Esophagus muscularis mucosa (tissue), 4 donors: ENCODE measurements around the gene SCARB2. TPM values are rescaled to one million over a fixed set of nuclear protein-coding genes. Genes with fewer than 3 reads are reported as not detected.

Experiments
- DNase-seq: peaks from one replicate; pipeline ENCODE4 v3.0.0-alpha.2; 2017; ENCODE audit errors: extremely low spot score
- H3K27ac ChIP-seq, 4 donors: fragments of 200-600 bp; sonication (generic); replicated peaks in 1 of 4; 1 replicate in 3 of 4; 2 replicates in 1 of 4; pipeline ENCODE4 v1.5.1; 2016 to 2019; ENCODE audit warnings: mild to moderate bottlenecking in 1 of 4
- H3K27me3 ChIP-seq, 4 donors: fragments of 200-600 bp; sonication (generic); one replicate each; pipeline versions ENCODE4 v1.5.1 to v1.6.0; 2016 to 2019
- H3K36me3 ChIP-seq, 4 donors: fragments of 200-600 bp; sonication (generic); one replicate each; pipeline ENCODE4 v1.5.1; 2016 to 2019
- H3K4me1 ChIP-seq, 4 donors: fragments of 200-600 bp; sonication (generic); one replicate each; pipeline ENCODE4 v1.5.1; 2016 to 2019
- H3K4me3 ChIP-seq, 4 donors: fragments of 200-600 bp; sonication (generic); 1 replicate in 2 of 4; 2 replicates in 2 of 4; pipeline ENCODE4 v1.5.1; 2016 to 2019; ENCODE audit warnings: mild to moderate bottlenecking in 4 of 4, moderate library complexity in 1 of 4
- H3K9me3 ChIP-seq, 4 donors: fragments of 200-600 bp; sonication (generic); 1 replicate in 3 of 4; 2 replicates in 1 of 4; pipeline ENCODE4 v1.5.1; 2016 to 2019
- EP300 ChIP-seq: sonication (generic); formaldehyde crosslinking; IDR thresholded peaks from one replicate; pipeline ENCODE4 v1.6.1; 2017; ENCODE audit warnings: antibody characterized with exemption
- POLR2A ChIP-seq: fragments of 450-650 bp; IDR thresholded peaks from one replicate; pipeline ENCODE4 v1.6.1; 2017; ENCODE audit warnings: antibody characterized with exemption, moderate library complexity, mild to moderate bottlenecking, low read depth
- POLR2AphosphoS5 ChIP-seq, 2 donors: sonication (generic); formaldehyde crosslinking; IDR thresholded peaks; one replicate each; pipeline ENCODE4 v1.6.1; 2017; ENCODE audit warnings: antibody characterized with exemption in 2 of 2
- WGBS: methylation state at CpG from one replicate; pipeline ENCODE4 v1.1.5; 2018; 5-methylcytosine and 5-hydroxymethylcytosine counted together
- intact Hi-C: fragments of 100-400 bp; cut with DNase I; formaldehyde crosslinking; loops from one replicate; pipeline ENCODE4 v1.15.1; 2023
- total RNA-seq, 4 donors: library from RNA; depleted of rRNA; stranded (reverse); fragments of >200 nt; gene quantifications; one replicate each; pipeline versions ENCODE4 v1.1.0 to v1.2.1, GENCODE V29; 2016
- TF ChIP-seq, protein P1 (sequence below), 3 experiments: fragments of 200-600 bp in 2 of 3; fragments of 450-650 bp in 1 of 3; sonication (generic) in 2 of 3; IDR thresholded peaks; one replicate each; pipeline ENCODE4 v1.5.1; 2017 to 2019; ENCODE audit warnings: antibody characterized with exemption in 3 of 3, mild to moderate bottlenecking in 2 of 3, moderate library complexity in 1 of 3

SCARB2 gene
- total RNA-seq, 4 donors from 2014 or later, result 89.3 to 118 (median 106) TPM

DNA sequence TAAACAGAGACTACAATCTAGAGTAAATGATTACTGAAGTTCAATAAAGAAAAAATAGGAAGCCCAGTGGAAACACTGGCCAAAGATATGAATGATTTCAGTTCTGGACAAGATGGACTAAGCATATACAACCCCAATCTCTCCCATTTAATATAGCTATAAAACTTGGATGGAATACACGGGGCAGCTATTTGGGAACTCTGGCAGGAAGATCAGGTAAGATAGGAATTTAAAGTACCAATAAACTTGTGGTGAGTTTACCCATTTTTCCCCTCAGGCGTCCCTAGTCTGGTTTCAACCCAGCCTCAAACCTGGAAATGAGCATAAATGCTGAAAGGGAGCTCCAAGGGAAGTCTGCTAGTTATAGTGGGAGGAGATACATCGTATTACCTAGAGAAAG is 85.9 kb downstream of the SCARB2 start:
- Histone ChIP-seq H3K27ac (no peak overlapping the region), H3K27me3 (no peaks in the 10 kb centered on the region), H3K4me1 (no peaks in the 10 kb centered on the region), H3K9me3 (no peaks in the 10 kb centered on the region), H3K4me3 (no peak overlapping the region), H3K36me3 (peaks cover 2 to 61% (median 28%) of the 10 kb centered on the region in 4 donors)
- WGBS, result 95% methylated on average over 3 of the region's 3 CpGs
- TF ChIP-seq EP300 (no peak), POLR2AphosphoS5 (IDR thresholded peaks at IDR 0.05) (no peak)
- TF ChIP-seq, protein P1, sequence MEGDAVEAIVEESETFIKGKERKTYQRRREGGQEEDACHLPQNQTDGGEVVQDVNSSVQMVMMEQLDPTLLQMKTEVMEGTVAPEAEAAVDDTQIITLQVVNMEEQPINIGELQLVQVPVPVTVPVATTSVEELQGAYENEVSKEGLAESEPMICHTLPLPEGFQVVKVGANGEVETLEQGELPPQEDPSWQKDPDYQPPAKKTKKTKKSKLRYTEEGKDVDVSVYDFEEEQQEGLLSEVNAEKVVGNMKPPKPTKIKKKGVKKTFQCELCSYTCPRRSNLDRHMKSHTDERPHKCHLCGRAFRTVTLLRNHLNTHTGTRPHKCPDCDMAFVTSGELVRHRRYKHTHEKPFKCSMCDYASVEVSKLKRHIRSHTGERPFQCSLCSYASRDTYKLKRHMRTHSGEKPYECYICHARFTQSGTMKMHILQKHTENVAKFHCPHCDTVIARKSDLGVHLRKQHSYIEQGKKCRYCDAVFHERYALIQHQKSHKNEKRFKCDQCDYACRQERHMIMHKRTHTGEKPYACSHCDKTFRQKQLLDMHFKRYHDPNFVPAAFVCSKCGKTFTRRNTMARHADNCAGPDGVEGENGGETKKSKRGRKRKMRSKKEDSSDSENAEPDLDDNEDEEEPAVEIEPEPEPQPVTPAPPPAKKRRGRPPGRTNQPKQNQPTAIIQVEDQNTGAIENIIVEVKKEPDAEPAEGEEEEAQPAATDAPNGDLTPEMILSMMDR (IDR thresholded peaks at IDR 0.05), result no peak
- intact Hi-C loops, result no loop called here
- no peak for DNase-seq

DNA sequence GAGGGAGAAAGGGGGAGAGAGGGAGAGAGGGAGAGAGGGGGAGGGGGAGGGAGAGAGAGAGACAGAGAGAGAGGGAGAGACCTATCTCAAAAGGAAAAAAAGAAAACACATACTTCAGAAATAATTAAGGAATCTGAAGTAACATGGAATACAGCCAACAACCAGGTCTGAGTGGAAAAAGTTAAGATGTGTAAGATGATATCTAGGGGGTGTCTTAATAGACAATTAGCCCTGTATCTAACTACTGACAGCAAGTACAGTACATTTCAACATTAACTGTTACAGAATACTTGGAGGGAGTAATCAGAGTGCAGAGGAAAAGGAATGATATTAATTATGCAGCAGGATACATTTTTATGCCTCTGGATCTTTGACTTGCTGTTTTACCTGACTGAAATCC is 87.8 kb downstream of the SCARB2 start:
- Histone ChIP-seq H3K27me3 (no peaks in the 10 kb centered on the region), H3K4me3 (no peak overlapping the region), H3K36me3 (peaks cover 4 to 68% (median 39%) of the 10 kb centered on the region in 4 donors), H3K9me3 (no peaks in the 10 kb centered on the region), H3K27ac (no peak overlapping the region), H3K4me1 (no peaks in the 10 kb centered on the region)
- intact Hi-C loops, result no loop called here
- TF ChIP-seq POLR2AphosphoS5 (IDR thresholded peaks at IDR 0.05), result no peak
- no peak for TF ChIP-seq POLR2A
- no peak for TF ChIP-seq EP300
- DNase-seq, result no peak

DNA sequence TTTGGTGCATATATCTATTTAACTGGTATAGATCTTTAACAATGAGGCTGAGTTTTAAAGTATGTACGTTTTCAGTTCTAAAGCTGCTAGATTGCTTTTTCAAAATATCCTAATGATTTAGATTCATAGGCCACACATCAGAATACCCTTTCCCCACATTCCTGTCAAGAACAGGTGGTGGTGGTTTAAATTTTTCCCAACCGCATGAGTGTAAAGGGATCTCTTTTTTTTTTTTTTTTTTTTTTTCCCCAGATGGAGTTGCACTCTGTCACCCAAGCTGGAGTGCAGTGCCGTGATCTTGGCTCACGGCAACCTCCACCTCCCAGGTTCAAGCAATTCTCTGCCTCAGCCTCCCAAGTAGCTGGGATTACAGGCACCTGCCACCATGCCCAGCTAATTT is 93.4 kb downstream of the SCARB2 start:
- peaks cover 34 to 93% (median 66%) of the 10 kb centered on the region in 4 donors for H3K36me3 ChIP-seq
- H3K27me3 ChIP-seq, result no peaks in the 10 kb centered on the region
- WGBS, result 87% methylated on average over 4 of the region's 4 CpGs
- intact Hi-C loops, result no loop called here
- no peak overlapping the region for H3K27ac ChIP-seq
- H3K9me3 ChIP-seq, result no peaks in the 10 kb centered on the region
- H3K4me3 ChIP-seq, result no peak overlapping the region
- TF ChIP-seq EP300, result no peak
- TF ChIP-seq POLR2A, result no peak
- no peak for TF ChIP-seq POLR2AphosphoS5 (IDR thresholded peaks at IDR 0.05)
- TF ChIP-seq, protein P1 (IDR thresholded peaks at IDR 0.05), result no peak
- DNase-seq, result no peak
- no peaks in the 10 kb centered on the region for H3K4me1 ChIP-seq

DNA sequence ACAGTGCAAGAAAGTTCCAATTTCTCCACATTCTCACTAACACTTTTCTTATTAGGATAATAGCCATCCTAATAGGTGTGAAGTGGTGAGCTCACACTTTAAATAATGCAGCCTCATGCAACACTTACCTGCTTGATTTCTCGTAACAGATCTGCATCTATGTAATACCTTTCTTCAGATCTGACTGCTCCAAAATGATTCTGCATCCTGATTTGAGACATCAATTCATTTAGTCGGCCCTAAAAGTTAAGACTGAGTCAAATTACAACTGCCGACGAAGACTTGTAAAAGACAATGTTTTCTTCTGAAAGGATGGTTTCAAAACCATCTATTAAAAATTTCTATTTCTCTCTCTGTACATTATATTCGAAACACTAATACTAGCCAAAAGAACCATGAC is 96.1 kb downstream of the SCARB2 start:
- 98% methylated on average over 5 of the region's 5 CpGs for WGBS
- no peaks in the 10 kb centered on the region for H3K27me3 ChIP-seq
- DNase-seq, result no peak
- H3K9me3 ChIP-seq, result no peaks in the 10 kb centered on the region
- intact Hi-C loops, result no loop called here
- no peak overlapping the region for H3K4me3 ChIP-seq
- H3K36me3 ChIP-seq, result peaks cover 47 to 100% (median 75%) of the 10 kb centered on the region in 4 donors
- H3K27ac ChIP-seq, result no peak overlapping the region
- no peak for TF ChIP-seq POLR2A
- H3K4me1 ChIP-seq, result no peaks in the 10 kb centered on the region

DNA sequence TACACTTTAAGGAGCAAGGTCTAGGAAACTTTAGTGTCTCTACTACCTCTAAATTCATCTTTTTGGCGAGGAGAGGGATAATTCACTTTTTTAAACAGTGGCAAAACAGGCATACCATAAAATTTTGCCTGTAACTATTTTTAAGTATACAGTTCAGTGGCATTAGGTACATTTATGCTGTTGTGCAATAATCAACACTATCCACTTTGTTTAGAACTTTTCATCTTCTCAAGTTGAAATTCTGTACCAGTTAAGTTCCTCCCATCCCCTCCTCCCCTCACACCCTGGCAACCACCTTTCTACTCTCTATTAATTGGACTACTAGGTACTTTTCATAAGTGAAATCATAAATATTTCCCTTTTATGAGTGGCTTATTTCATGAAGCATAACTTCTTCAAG is 96.8 kb downstream of the SCARB2 start:
- TF ChIP-seq, protein P1 (IDR thresholded peaks at IDR 0.05), result no peak
- TF ChIP-seq POLR2AphosphoS5 (IDR thresholded peaks at IDR 0.05), result no peak
- no peak for TF ChIP-seq POLR2A
- no peak for DNase-seq
- Histone ChIP-seq H3K4me3 (no peak overlapping the region), H3K4me1 (no peaks in the 10 kb centered on the region), H3K36me3 (peaks cover 48 to 100% (median 72%) of the 10 kb centered on the region in 4 donors), H3K27me3 (no peaks in the 10 kb centered on the region), H3K27ac (no peak overlapping the region), H3K9me3 (no peaks in the 10 kb centered on the region)
- WGBS, result 96% methylated on average over 1 of the region's 1 CpG
- intact Hi-C loops, result no loop called here

Other genes with a start within 250 kb of the SCARB2 start
- 10 to 100 TPM; 30.6 to 38.2 (median 35.7) TPM for gene SDAD1, start 222.9 kb downstream of the SCARB2 start, total RNA-seq
- gene CXCL9, start 206.3 kb downstream of the SCARB2 start, total RNA-seq, result under 1 TPM in 3 of 4 donors, not detected in 1; 0.11 to 0.17 (median 0.13) TPM
- under 1 TPM in 1 of 4 donors, not detected in 3; 0.50 TPM for gene CXCL10, start 190.3 kb downstream of the SCARB2 start, total RNA-seq
- not detected for gene CXCL11, start 177.8 kb downstream of the SCARB2 start, total RNA-seq
- gene ART3, start 139.1 kb downstream of the SCARB2 start, total RNA-seq, result 10 to 100 TPM in 1 of 4 donors, 1 to 10 TPM in 3; 5.8 to 17.8 (median 8.9) TPM
- gene NUP54, start 65.4 kb downstream of the SCARB2 start, total RNA-seq, result 10 to 100 TPM; 29.6 to 44.4 (median 39.3) TPM
- gene FAM47E, start 37.9 kb upstream of the SCARB2 start, total RNA-seq, result 1 to 10 TPM; 2.0 to 2.2 (median 2.1) TPM
- 10 to 100 TPM; 14.8 to 30.2 (median 17.7) TPM for gene STBD1, start 92.9 kb upstream of the SCARB2 start, total RNA-seq
- 1 to 10 TPM in 3 of 4 donors, under 1 TPM in 1; 0.66 to 1.8 (median 1.3) TPM for gene CCDC158, start 207.3 kb upstream of the SCARB2 start, total RNA-seq
- gene SHROOM3, start 221.4 kb upstream of the SCARB2 start, total RNA-seq, result 100 to 1,000 TPM in 2 of 4 donors, 10 to 100 TPM in 2; 44.4 to 101 (median 88.5) TPM